ENCODE measurements around the gene IFNAR2. TPM values are rescaled to one million over a fixed set of nuclear protein-coding genes. Genes with fewer than 3 reads are reported as not detected.

The IFNAR2 gene
- total and polyA plus RNA-seq, 2 experiments from 2014 or later = 16.8 to 18.2 TPM

DNA sequence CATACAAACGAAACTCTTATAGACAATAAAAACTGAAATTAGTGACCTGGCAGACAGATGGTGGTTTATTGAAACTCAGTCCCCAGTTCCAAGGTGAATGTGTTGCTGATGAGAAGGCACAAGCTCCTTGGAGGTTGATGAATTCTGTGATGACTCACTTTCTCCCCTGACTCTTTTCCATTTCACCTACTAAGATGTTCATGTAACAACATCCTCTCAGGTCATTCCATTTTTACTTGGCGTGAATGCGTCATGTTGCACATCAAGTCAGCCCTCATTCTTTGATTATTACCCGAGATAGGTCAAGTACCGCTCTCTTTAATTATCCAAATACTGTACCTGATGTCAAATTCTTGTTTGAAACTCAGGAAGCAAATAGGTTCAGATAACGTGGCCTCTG lies 26.3 kb downstream of the IFNAR2 start:
- Histone ChIP-seq H3K4me2 (no peak overlapping the region), H3K79me2 (replicated peaks; ENCODE audit: insufficient read depth) (no peaks in the 10 kb centered on the region), H4K20me1 (replicated peaks; ENCODE audit: insufficient read depth) (no peaks in the 10 kb centered on the region; the same call in 1 of the 2 replicates), H3K27me3 (ENCODE audit: insufficient read depth) (no peaks in the 10 kb centered on the region), H3F3A (replicated peaks; ENCODE audit: low read depth) (no peaks in the 10 kb centered on the region), H2AFZ (no peak overlapping the region), H3K9me2 (ENCODE audit: insufficient read depth) (0 out of 2 replicates have a peak, but pooled peaks cover 3% of the 10 kb centered on the region), H3K27ac (ENCODE audit: low read depth) (no peak overlapping the region), H3K4me3 (no peak overlapping the region), H3K36me3 (ENCODE audit: insufficient read depth) (no peaks in the 10 kb centered on the region; the same call in none of the 2 replicates), H3K4me1 (ENCODE audit: insufficient read depth) (no peaks in the 10 kb centered on the region)
- no peak overlapping the region for H3K27ac Mint-ChIP-seq
- no peak for TF ChIP-seq POLR2AphosphoS5 (IDR thresholded peaks at IDR 0.05; ENCODE audit: low read depth)
- no peak for TF ChIP-seq EZH2 (IDR thresholded peaks at IDR 0.05; ENCODE audit: low read depth, unreplicated experiment)
- TF ChIP-seq, protein P1, sequence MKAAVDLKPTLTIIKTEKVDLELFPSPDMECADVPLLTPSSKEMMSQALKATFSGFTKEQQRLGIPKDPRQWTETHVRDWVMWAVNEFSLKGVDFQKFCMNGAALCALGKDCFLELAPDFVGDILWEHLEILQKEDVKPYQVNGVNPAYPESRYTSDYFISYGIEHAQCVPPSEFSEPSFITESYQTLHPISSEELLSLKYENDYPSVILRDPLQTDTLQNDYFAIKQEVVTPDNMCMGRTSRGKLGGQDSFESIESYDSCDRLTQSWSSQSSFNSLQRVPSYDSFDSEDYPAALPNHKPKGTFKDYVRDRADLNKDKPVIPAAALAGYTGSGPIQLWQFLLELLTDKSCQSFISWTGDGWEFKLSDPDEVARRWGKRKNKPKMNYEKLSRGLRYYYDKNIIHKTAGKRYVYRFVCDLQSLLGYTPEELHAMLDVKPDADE (IDR thresholded peaks at IDR 0.05) = no peak
- TF ChIP-seq REST (IDR thresholded peaks at IDR 0.05; ENCODE audit: unreplicated experiment) = no peak
- TF ChIP-seq, protein P2, sequence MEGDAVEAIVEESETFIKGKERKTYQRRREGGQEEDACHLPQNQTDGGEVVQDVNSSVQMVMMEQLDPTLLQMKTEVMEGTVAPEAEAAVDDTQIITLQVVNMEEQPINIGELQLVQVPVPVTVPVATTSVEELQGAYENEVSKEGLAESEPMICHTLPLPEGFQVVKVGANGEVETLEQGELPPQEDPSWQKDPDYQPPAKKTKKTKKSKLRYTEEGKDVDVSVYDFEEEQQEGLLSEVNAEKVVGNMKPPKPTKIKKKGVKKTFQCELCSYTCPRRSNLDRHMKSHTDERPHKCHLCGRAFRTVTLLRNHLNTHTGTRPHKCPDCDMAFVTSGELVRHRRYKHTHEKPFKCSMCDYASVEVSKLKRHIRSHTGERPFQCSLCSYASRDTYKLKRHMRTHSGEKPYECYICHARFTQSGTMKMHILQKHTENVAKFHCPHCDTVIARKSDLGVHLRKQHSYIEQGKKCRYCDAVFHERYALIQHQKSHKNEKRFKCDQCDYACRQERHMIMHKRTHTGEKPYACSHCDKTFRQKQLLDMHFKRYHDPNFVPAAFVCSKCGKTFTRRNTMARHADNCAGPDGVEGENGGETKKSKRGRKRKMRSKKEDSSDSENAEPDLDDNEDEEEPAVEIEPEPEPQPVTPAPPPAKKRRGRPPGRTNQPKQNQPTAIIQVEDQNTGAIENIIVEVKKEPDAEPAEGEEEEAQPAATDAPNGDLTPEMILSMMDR (conservative IDR thresholded peaks at IDR 0.05; ENCODE audit: low read depth in 2 of 2) = no peak
- TF ChIP-seq EZH2phosphoT487 (IDR thresholded peaks at IDR 0.05; ENCODE audit: unreplicated experiment) = no peak
- no peak for TF ChIP-seq CREB1 (CRISPR knock-in tag; IDR thresholded peaks at IDR 0.05; ENCODE audit: low read depth)
- ATAC-seq = no peak
- peaks cover 65% of the 10 kb centered on the region for H3K36me3 Mint-ChIP-seq (ENCODE audit: low read depth)
- no peak overlapping the region for H3K4me3 Mint-ChIP-seq
- H3K27me3 Mint-ChIP-seq (ENCODE audit: insufficient read depth, low read depth, poor library complexity) = peaks cover 5% of the 10 kb centered on the region
- no peak for DNase-seq (ENCODE audit: low spot score)
- peaks cover 4% of the 10 kb centered on the region; the same call in 2 of the 3 replicates for H3K9me3 Mint-ChIP-seq
- H3K4me1 Mint-ChIP-seq = peaks cover 6% of the 10 kb centered on the region; the same call in 2 of the 3 replicates
